K562 (cell line): Measurements from ENCODE around the gene ME3. TPM values are rescaled to one million over a fixed set of nuclear protein-coding genes. Genes with fewer than 3 reads are reported as not detected.

Experiments
- BDP1 ChIP-seq: IDR thresholded peaks from 3 replicates; pipeline ENCODE4 v1.6.1; 2011; ENCODE audit not compliant: insufficient read length, insufficient read depth
- HMGN3 ChIP-seq: IDR thresholded peaks from 2 replicates; pipeline ENCODE4 v1.6.1; 2011; ENCODE audit warnings: borderline replicate concordance, low read depth, mild to moderate bottlenecking, mixed read lengths, low read length; ENCODE audit not compliant: insufficient read length; ENCODE audit errors: extremely low read depth
- KLF13 ChIP-seq: fragments of 450-650 bp; IDR thresholded peaks from 2 replicates; pipeline ENCODE4 v1.6.1; 2016; ENCODE audit warnings: missing genetic modification characterization, low read depth, mild to moderate bottlenecking, missing compliant biosample characterization, moderate library complexity, borderline replicate concordance
- NBN ChIP-seq: fragments of 450-650 bp; IDR thresholded peaks from 2 replicates; pipeline ENCODE4 v1.6.1; 2016; ENCODE audit warnings: low read depth, mild to moderate bottlenecking
- polyA plus RNA-seq, 8 experiments: library from polyadenylated mRNA; depleted of rRNA in 4 of 8; stranded (reverse) in 5 of 8; unstranded in 3 of 8; fragments of >200 nt; fragmentation: Nextera tagmentation in 2 of 8; fragmentation: Illumina TruSeq in 1 of 8; extraction: Ambion mirVana in 2 of 8; extraction: Trizol in 1 of 8; gene quantifications; 2 replicates each; pipeline versions ENCODE4 v1.2.1 to v1.2.3, GENCODE V29; 2011 to 2014; ENCODE audit warnings: inconsistent platforms in 1 of 8, missing spikeins in 1 of 8
- total RNA-seq, 7 experiments: library from RNA; depleted of rRNA in 6 of 7; stranded (reverse); fragments of >200 nt in 6 of 7; fragmentation: Illumina TruSeq in 2 of 7; extraction: Trizol in 2 of 7; gene quantifications; 2 replicates each; pipeline versions ENCODE4 v1.2.1 to v1.2.3, GENCODE V29; 2011 to 2021; ENCODE audit warnings: low replicate concordance in 1 of 7
- TF ChIP-seq, protein P1 (sequence below): fragments of 200-600 bp; sonication (generic); IDR thresholded peaks from one replicate; pipeline ENCODE4 v1.6.1; 2012; ENCODE audit warnings: mild to moderate bottlenecking, low read depth, low read length, inconsistent platforms
- TF ChIP-seq, protein P2 (sequence below): conservative IDR thresholded peaks from 2 replicates; pipeline ENCODE4 v1.6.1; 2011; ENCODE audit warnings: low read depth, mild to moderate bottlenecking, low read length; ENCODE audit not compliant: control insufficient read depth

The ME3 gene
- total and polyA plus RNA-seq, 9 of the 15 experiments (the other 6 are each of a cell fraction or from before 2014, with no cell fraction given): not detected

DNA sequence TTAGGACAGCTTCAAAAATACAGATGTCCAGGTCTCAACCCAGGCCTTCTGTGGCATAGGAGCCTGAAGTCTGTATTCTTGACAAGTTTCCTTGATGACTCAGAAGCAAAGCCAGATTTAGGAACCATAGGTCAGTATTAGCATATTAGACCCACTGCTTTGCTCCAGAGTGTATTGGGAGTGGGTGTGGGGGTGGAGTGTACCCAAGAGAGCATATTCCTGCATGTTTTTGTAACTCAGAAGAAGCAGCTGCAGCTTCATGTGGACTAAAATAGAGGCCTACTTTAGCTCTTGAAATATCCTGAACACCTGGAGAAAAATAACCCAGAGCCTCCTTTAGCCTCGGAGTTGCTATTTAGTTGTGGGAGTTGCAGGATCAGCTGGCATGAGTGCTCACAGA lies 191.0 kb downstream of the ME3 start (continued):
- TF ChIP-seq, protein P1, sequence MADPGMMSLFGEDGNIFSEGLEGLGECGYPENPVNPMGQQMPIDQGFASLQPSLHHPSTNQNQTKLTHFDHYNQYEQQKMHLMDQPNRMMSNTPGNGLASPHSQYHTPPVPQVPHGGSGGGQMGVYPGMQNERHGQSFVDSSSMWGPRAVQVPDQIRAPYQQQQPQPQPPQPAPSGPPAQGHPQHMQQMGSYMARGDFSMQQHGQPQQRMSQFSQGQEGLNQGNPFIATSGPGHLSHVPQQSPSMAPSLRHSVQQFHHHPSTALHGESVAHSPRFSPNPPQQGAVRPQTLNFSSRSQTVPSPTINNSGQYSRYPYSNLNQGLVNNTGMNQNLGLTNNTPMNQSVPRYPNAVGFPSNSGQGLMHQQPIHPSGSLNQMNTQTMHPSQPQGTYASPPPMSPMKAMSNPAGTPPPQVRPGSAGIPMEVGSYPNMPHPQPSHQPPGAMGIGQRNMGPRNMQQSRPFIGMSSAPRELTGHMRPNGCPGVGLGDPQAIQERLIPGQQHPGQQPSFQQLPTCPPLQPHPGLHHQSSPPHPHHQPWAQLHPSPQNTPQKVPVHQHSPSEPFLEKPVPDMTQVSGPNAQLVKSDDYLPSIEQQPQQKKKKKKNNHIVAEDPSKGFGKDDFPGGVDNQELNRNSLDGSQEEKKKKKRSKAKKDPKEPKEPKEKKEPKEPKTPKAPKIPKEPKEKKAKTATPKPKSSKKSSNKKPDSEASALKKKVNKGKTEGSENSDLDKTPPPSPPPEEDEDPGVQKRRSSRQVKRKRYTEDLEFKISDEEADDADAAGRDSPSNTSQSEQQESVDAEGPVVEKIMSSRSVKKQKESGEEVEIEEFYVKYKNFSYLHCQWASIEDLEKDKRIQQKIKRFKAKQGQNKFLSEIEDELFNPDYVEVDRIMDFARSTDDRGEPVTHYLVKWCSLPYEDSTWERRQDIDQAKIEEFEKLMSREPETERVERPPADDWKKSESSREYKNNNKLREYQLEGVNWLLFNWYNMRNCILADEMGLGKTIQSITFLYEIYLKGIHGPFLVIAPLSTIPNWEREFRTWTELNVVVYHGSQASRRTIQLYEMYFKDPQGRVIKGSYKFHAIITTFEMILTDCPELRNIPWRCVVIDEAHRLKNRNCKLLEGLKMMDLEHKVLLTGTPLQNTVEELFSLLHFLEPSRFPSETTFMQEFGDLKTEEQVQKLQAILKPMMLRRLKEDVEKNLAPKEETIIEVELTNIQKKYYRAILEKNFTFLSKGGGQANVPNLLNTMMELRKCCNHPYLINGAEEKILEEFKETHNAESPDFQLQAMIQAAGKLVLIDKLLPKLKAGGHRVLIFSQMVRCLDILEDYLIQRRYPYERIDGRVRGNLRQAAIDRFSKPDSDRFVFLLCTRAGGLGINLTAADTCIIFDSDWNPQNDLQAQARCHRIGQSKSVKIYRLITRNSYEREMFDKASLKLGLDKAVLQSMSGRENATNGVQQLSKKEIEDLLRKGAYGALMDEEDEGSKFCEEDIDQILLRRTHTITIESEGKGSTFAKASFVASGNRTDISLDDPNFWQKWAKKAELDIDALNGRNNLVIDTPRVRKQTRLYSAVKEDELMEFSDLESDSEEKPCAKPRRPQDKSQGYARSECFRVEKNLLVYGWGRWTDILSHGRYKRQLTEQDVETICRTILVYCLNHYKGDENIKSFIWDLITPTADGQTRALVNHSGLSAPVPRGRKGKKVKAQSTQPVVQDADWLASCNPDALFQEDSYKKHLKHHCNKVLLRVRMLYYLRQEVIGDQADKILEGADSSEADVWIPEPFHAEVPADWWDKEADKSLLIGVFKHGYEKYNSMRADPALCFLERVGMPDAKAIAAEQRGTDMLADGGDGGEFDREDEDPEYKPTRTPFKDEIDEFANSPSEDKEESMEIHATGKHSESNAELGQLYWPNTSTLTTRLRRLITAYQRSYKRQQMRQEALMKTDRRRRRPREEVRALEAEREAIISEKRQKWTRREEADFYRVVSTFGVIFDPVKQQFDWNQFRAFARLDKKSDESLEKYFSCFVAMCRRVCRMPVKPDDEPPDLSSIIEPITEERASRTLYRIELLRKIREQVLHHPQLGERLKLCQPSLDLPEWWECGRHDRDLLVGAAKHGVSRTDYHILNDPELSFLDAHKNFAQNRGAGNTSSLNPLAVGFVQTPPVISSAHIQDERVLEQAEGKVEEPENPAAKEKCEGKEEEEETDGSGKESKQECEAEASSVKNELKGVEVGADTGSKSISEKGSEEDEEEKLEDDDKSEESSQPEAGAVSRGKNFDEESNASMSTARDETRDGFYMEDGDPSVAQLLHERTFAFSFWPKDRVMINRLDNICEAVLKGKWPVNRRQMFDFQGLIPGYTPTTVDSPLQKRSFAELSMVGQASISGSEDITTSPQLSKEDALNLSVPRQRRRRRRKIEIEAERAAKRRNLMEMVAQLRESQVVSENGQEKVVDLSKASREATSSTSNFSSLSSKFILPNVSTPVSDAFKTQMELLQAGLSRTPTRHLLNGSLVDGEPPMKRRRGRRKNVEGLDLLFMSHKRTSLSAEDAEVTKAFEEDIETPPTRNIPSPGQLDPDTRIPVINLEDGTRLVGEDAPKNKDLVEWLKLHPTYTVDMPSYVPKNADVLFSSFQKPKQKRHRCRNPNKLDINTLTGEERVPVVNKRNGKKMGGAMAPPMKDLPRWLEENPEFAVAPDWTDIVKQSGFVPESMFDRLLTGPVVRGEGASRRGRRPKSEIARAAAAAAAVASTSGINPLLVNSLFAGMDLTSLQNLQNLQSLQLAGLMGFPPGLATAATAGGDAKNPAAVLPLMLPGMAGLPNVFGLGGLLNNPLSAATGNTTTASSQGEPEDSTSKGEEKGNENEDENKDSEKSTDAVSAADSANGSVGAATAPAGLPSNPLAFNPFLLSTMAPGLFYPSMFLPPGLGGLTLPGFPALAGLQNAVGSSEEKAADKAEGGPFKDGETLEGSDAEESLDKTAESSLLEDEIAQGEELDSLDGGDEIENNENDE: no peak
- TF ChIP-seq, protein P2, sequence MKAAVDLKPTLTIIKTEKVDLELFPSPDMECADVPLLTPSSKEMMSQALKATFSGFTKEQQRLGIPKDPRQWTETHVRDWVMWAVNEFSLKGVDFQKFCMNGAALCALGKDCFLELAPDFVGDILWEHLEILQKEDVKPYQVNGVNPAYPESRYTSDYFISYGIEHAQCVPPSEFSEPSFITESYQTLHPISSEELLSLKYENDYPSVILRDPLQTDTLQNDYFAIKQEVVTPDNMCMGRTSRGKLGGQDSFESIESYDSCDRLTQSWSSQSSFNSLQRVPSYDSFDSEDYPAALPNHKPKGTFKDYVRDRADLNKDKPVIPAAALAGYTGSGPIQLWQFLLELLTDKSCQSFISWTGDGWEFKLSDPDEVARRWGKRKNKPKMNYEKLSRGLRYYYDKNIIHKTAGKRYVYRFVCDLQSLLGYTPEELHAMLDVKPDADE: no peak
- TF ChIP-seq KLF13 (tag) (no peak), NBN (no peak), HMGN3 (no peak), BDP1 (no peak)
